ENCODE results near the gene SH3RF1. TPM values are rescaled to one million over a fixed set of nuclear protein-coding genes. Genes with fewer than 3 reads are reported as not detected.

The SH3RF1 gene
- total and polyA plus RNA-seq, 7 donors = 8.2 to 20.8 (median 12.5) TPM

DNA sequence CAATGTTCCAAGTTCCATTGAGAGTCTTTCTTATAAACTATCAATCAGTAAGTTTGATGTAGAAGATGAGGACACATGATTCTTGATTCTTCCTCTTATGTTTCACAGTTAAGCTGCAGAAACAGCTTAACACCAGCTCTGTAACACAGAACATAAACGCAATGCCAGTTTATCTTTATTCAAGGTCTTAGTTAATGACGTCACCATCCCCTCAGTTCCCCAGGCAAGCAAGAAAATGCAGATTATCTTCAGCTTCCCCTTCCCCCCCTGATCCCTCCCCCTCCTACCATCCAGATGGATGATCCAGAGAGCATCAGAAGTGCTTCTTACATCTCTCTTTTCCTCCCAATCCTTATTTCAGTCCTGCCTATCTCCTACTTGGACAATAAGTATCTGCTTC is 4.4 kb upstream of the SH3RF1 start:
- H3K4me3 ChIP-seq = no peak overlapping the region
- no peak for DNase-seq
- H3K36me3 ChIP-seq = no peaks in the 10 kb centered on the region
- TF ChIP-seq, protein P1, sequence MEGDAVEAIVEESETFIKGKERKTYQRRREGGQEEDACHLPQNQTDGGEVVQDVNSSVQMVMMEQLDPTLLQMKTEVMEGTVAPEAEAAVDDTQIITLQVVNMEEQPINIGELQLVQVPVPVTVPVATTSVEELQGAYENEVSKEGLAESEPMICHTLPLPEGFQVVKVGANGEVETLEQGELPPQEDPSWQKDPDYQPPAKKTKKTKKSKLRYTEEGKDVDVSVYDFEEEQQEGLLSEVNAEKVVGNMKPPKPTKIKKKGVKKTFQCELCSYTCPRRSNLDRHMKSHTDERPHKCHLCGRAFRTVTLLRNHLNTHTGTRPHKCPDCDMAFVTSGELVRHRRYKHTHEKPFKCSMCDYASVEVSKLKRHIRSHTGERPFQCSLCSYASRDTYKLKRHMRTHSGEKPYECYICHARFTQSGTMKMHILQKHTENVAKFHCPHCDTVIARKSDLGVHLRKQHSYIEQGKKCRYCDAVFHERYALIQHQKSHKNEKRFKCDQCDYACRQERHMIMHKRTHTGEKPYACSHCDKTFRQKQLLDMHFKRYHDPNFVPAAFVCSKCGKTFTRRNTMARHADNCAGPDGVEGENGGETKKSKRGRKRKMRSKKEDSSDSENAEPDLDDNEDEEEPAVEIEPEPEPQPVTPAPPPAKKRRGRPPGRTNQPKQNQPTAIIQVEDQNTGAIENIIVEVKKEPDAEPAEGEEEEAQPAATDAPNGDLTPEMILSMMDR (IDR thresholded peaks at IDR 0.05) = no peak
- TF ChIP-seq POLR2AphosphoS5 (IDR thresholded peaks at IDR 0.05) = no peak
- TF ChIP-seq POLR2A (IDR thresholded peaks at IDR 0.05) = no peak
- no peak for TF ChIP-seq EP300 (IDR thresholded peaks at IDR 0.05)
- no peaks in the 10 kb centered on the region for H3K9me3 ChIP-seq
- 72 to 77% methylated on average over 2 of the region's 2 CpGs for WGBS, 2 donors
- H3K4me1 ChIP-seq = peaks cover 0 to 10% (median 0%) of the 10 kb centered on the region in 4 donors
- H3K27me3 ChIP-seq = no peaks in the 10 kb centered on the region
- intact Hi-C loops (cut with DNase I) = no loop called here
- no peak overlapping the region for H3K27ac ChIP-seq

DNA sequence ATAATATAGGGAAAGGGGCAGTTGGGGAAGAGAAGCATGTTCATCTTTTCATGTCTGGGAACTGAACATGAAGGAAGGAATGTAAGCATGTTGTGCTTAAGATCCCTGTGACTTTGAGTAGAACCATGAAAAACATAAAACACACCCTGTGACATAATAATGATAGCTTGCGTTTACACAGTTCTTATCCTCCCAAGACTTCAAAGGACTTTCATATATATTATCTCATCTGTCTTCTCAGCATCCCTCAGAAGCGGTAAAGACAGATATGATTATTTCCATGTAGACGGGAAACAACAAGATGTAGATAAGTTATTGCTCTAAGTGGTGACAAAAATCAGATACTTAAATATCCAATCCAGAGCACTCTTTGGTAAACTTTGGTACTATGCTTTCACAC is 3.3 kb upstream of the SH3RF1 start:
- H3K27ac ChIP-seq = no peak overlapping the region
- no peaks in the 10 kb centered on the region for H3K9me3 ChIP-seq
- H3K27me3 ChIP-seq = no peaks in the 10 kb centered on the region
- no peaks in the 10 kb centered on the region for H3K36me3 ChIP-seq
- H3K4me1 ChIP-seq = peaks cover 0 to 18% (median 7%) of the 10 kb centered on the region in 4 donors
- no peak overlapping the region for H3K4me3 ChIP-seq
- intact Hi-C loops (cut with DNase I) = loop anchor here (5.0 kb wide), 2 partner anchors 47 to 352 kb away; no protein-coding TSS in a partner anchor
- WGBS, 2 donors = 37 to 58% methylated on average over 3 of the region's 3 CpGs
- DNase-seq = no peak
- TF ChIP-seq POLR2A (IDR thresholded peaks at IDR 0.05) (no peak), EP300 (IDR thresholded peaks at IDR 0.05) (no peak), POLR2AphosphoS5 (IDR thresholded peaks at IDR 0.05) (no peak)
- TF ChIP-seq, protein P1 (IDR thresholded peaks at IDR 0.05) = no peak

DNA sequence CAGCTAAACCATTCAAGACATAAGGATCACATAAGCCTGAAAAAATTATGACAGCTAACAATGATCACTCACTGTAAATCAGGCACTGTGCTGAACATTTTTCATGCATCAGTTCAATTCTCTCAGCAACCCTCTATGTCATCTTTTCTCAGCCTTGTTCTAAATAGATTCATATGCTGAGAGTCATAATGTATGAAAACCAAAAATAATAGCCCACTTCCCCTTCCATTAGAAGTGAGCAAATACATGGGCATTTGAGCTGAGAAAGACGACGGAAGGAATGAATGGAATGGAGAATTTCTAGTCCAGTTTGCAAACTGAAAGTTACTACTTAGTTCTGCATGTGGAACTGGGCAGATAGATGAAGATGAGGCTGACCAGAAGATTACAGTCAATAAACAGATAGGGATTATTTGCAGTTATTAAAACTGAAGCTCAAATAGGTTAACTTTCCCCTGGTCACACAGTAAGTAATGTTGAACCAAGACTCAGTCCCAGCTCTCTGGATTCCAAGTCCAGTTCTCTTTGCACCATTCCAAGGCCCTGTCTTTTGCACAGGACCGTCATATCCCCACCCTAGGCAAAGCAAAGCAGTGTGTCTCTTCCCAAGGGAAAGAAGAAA is 1.6 kb upstream of the SH3RF1 start:
- intact Hi-C loops (cut with DNase I) = loop anchor here (5.0 kb wide), 2 partner anchors 45 to 350 kb away; no protein-coding TSS in a partner anchor
- H3K9me3 ChIP-seq = no peaks in the 10 kb centered on the region
- no peaks in the 10 kb centered on the region for H3K36me3 ChIP-seq
- 58 to 68% methylated on average over 3 of the region's 3 CpGs for WGBS, 2 donors
- H3K27me3 ChIP-seq = no peaks in the 10 kb centered on the region
- H3K27ac ChIP-seq = peak overlapping the region in 2 of 4 donors; percentile 88 to 93
- no peak for DNase-seq
- TF ChIP-seq POLR2A (IDR thresholded peaks at IDR 0.05) (no peak), POLR2AphosphoS5 (IDR thresholded peaks at IDR 0.05) (no peak), EP300 (IDR thresholded peaks at IDR 0.05) (no peak)
- TF ChIP-seq, protein P1 (IDR thresholded peaks at IDR 0.05) = no peak
- peaks cover 0 to 27% (median 17%) of the 10 kb centered on the region in 4 donors for H3K4me1 ChIP-seq
- H3K4me3 ChIP-seq = no peak overlapping the region

DNA sequence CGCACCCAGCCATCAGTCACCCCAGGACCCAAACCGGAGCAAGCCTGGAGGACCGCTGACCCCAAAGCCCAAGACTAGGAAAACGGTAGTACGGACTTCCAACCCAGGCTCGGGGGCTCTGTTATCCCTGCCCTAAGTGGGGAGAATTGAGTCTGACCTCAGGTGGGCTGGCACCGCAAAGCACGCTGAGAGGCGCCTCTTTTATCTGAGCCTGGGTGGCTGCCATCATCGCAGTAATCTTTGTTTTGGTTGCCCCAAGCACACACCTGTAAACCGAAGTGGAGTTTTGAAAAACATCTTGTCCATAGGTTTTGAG is 894 bp upstream of the SH3RF1 start:
- Histone ChIP-seq H3K27me3 (no peaks in the 10 kb centered on the region), H3K27ac (peak overlapping the region; percentile 88 to 93 (median 90)), H3K4me3 (peak overlapping the region; percentile 70 to 96 (median 78)), H3K4me1 (peaks cover 0 to 32% (median 20%) of the 10 kb centered on the region in 4 donors), H3K36me3 (no peaks in the 10 kb centered on the region), H3K9me3 (no peaks in the 10 kb centered on the region)
- TF ChIP-seq POLR2AphosphoS5 (IDR thresholded peaks at IDR 0.05) = no peak
- TF ChIP-seq POLR2A (IDR thresholded peaks at IDR 0.05) = no peak
- TF ChIP-seq, protein P1 (IDR thresholded peaks at IDR 0.05) = no peak
- no peak for TF ChIP-seq EP300 (IDR thresholded peaks at IDR 0.05)
- 6 to 13% methylated on average over 11 of the region's 11 CpGs for WGBS, 2 donors
- intact Hi-C loops (cut with DNase I) = loop anchor here (2.0 to 5.0 kb wide), 3 partner anchors 44 to 349 kb away; partner anchors contain the start of gene CBR4
- DNase-seq = no peak

Measured in sigmoid colon (tissue), 7 donors.